GM19240 (cell line): ENCODE measurements around the gene ALDH1A1.
"Not testable (repeated sequence)": the region's sequence is repeated elsewhere in the genome, so short reads cannot be mapped to it uniquely, and the experiment has no call there.

ENCODE experiments used
- DNase-seq: peaks from one replicate; pipeline ENCODE4 v3.0.0; 2011; ENCODE audit warnings: low spot score; ENCODE audit not compliant: insufficient read length

Gene ALDH1A1

GRCh38 chr9:72897069-72897649 is 55.7 kb downstream of the ALDH1A1 start:
- DNase-seq: no peak

- DNase-seq: no peak
These were observed 56.4 kb downstream of the ALDH1A1 start for GRCh38 chr9:72896439-72896838.

- no peak for DNase-seq
These were observed 57.7 kb downstream of the ALDH1A1 start for GRCh38 chr9:72895122-72895521.

- DNase-seq: no peak
These were observed 58.5 kb downstream of the ALDH1A1 start for GRCh38 chr9:72894342-72894741.

- no peak for DNase-seq
These were observed 59.4 kb downstream of the ALDH1A1 start for GRCh38 chr9:72893437-72893836.

DNA sequence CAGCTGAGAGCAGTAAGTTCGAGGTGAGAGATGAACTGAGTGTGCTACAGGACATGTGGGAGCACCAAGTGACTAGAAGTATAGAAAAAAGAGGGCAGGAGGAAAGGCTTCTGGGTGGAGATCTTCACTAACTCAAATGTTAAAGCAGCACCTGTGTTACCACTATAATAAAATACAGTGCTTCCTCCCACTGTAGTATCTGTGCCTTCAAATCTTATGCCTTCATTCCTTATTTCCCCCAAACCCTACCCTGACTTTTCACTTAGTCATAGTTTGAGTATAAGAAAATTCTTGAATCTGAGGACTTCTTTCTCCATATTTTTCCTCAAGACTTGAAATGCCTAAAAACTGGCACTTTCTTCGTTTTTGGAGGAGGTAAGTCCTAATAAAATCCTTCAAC is 61.8 kb downstream of the ALDH1A1 start:
- DNase-seq: no peak

- no peak for DNase-seq
These were observed 63.9 kb downstream of the ALDH1A1 start for GRCh38 chr9:72888943-72889342.

DNA sequence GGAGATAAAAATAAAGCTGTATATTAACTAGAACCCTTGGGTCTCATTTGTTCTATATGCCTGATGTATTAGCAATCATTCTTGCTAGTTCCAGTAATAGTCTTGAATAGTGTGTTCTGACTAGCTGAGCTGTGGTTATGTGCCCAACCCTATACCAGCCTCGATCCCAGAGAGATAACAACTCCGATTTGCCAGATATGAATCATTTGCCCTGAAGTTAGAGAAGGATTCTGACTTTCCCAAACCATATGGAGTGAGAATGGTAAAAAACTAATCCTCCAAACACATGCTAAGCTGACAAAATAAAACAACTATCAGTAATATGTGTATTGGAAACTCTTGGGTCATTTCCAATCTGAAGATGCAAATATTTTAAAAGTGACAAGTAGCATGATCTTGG is 64.8 kb downstream of the ALDH1A1 start:
- no peak for DNase-seq

GRCh38 chr9:72886386-72886785 is 66.5 kb downstream of the ALDH1A1 start:
- no peak for DNase-seq

DNA sequence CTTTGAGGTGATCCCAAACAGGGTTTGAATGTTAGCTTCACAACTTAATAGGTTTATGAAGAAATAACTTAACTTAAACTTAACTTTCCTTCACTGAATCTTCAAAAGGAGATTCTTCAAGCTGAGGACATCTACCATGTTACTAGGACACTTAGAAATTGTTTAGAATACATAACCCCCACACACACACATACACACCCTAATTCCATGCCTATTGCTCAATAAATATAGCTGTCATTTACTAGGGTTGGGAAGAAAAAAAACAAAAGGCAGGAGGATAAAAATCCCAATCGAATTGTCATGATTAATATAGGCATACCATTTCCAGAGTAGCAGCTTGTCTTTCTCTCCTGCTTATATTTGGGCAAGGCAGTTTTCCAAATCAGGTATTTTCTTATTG is 68.3 kb downstream of the ALDH1A1 start:
- no peak for DNase-seq

GRCh38 chr9:72883875-72884274 is 69.0 kb downstream of the ALDH1A1 start:
- DNase-seq: no peak

DNA sequence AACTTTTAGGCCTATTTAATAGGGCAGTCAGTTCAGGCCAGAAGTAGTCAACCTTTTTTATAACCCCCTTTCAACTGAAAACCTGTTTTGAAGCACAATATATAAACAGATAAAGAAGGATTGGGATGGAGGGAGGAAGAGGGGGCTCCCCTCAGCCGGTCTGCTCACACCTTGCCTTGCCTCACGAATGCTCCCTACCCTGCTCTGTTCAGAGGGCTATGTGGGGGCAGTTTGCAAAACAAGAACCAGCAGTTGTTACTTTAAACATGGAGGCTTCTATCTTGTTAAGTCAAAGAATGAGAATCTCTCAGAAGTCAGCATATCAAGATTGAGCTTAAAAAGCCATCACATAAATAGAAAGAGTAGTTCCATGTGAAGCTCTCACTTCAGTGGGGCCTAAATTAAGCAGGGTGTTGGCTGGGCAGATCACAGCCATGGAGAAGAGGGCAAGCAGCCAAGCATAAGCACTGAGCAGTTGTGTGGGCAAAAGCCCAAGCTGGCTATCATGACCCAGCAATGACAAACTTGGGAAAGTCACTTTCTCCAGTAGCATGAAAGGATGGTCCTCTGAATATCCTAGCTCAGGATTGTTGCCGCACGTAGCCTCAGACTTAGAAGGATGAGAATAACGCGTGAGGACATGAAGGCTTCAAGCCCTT is 70.6 kb downstream of the ALDH1A1 start:
- no peak for DNase-seq

DNA sequence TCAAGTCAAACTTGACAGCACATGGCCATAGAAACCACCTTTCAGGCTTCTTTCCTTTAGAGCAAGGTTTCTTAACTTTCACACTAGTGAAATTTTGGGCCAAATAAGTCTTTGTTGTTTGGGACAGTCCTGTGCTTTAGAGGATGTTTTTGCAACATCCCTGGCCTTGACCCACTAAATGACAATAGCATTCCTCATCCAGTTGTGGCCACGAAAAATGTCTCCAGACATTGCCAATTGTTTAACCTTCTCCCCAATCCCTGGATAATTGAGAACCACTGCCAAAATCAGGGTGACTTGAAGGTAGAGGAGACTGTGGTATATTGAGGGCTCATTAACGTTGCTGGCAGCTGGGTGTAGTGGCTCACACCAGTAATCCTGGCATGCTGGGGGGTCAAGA is 72.0 kb downstream of the ALDH1A1 start:
- no peak for DNase-seq

DNA sequence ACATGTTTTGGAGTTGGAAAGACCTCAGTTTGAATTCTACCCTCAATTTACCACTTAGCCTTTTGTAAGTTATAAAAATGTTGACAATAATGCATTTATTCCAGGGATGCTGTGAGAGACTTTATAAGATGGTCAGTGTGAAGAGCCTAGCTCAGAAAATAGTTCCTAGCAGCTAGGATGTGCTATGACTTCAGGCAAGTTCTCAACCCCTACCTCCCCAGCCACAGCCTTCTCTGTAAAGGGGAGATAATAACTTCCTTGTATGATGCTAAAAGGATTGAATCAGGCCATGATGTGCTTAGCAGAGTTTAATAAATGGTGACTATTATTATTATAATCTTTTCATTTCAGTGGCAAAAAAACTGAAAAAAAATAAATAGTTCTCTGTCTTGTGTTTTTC is 77.6 kb downstream of the ALDH1A1 start:
- no peak for DNase-seq

GRCh38 chr9:72874344-72874743 is 78.5 kb downstream of the ALDH1A1 start:
- no peak for DNase-seq

- DNase-seq: no peak
These were observed 79.4 kb downstream of the ALDH1A1 start for GRCh38 chr9:72873456-72873855.

DNA sequence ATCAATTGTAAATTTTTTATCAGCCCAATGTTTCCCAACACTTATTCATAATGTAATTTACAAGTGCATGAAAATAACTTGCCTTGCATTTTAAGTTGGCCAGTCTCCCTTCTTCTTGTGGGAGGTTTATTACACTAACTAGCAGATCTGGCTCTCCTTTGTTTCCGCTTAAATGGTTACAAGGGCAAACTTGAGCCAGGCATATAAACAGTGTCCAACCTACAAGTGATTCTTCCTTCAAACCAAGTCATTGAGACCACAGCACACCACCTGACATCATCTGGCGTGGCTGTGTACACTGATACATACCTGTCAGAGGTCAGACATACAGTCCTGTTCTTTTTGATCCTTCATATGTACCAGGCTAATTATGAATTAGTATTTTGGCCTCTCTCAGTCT is 80.1 kb downstream of the ALDH1A1 start:
- no peak for DNase-seq

DNA sequence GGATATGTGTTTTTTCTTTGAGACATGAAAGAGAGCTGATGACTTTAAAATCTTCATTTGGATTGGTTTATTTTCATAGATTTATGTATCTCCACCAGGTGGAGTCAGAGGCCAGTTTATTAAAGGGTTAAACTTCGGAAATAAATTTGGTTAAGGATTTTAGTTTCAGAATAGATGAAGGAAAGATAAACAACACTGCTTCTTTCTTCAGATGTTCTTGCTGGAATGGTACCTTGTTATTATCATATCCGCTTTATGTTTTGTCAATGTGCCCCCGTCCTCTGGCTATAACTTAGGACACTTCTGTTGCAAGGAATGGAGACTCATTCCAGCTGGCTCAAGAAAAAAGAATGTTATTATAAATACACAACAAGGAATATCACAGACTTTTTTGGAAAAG is 81.2 kb downstream of the ALDH1A1 start:
- DNase-seq: no peak

DNA sequence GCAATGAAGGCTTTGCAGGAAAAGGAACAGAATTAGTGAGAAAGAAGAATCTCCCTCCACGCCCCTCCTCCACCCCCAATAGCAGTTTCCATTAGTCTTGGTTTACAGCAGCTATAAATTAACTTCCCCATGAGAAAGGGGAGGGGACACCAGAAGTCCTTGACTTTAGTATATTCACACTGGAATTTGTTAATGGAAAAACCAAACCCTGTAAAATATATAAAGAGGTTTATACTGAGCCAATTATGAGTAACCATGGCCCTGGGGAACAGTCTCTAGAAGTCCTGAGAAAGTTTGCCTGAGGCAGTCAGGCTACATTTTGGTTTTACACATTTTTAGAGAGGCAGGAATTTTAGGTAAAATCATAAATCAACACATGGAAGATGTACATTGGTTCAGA is 88.5 kb downstream of the ALDH1A1 start:
- DNase-seq: no peak

DNA sequence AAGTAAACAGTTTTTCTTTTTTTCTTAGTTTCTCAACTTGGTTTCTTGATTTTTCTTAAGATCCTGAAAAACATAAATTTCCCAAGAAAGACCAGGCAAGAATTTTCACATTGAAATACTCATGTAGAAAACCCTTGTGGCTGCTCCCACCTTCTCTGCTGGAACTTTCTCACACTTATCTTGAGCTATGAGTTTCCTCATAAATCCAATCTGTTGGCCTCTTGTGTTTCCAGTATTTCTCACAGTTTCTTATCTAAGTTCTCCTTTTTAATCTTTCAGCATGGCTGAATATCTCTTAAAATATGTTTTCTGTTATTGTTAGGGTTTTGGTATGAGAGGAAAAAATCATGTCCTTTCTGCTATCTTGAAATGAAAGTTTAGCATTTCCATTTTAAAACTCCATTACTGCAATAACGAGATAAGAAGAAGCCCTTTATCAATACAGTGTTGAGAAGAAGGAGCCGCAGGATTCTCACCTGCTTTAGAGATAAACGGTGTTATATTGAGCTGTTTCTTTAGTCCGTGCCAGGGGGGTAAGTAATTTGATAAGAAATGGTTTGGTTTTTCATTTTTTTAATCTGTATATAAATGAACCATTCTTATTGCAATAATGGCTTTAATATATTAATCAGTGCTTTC is 89.3 kb downstream of the ALDH1A1 start:
- no peak for DNase-seq

GRCh38 chr9:72862788-72863187 is 90.1 kb downstream of the ALDH1A1 start:
- not testable (repeated sequence) for DNase-seq

DNA sequence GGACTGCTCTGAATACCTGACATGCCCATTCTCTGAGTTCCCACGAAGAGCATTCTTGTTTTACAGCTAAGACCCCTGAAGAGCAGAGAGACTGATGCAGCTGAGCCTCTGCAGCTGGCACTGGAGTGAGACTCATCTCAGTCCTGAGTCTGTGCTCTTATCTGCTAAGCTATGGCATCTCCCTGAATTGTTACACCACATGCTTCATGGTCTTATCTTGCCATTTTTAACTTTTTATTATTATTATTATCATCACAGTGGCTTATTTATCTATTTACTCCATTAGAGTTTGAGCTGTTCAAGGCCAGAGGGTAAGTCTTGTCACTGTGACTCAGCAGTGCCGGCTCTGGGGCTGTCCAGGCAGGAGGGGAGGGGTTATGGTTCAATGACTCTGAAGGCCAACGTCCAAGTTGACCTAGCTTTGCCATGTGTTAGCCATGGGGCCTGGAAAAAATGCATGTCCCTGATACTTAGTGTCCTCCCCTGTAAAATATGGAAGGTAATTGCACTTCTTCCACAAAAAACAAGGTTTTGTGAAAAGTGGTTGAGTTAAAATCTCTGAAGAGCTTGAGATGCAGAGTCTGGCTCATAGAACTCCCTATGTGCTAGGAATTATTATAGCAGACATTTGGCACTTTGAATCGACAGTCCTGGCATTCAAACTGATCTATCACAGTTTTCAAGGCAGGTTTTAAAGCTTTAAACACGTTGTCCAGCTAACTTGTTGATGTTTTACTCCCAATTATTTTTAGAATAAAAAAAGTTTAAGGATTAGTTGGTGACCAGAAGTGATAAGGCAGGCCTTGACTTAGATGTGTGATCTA is 94.6 kb downstream of the ALDH1A1 start:
- DNase-seq: no peak
